ENCODE measurements around the gene DIS3L2.
"Not testable (repeated sequence)": the region's sequence is repeated elsewhere in the genome, so short reads cannot be mapped to it uniquely, and the experiment has no call there.

The DIS3L2 gene

DNA sequence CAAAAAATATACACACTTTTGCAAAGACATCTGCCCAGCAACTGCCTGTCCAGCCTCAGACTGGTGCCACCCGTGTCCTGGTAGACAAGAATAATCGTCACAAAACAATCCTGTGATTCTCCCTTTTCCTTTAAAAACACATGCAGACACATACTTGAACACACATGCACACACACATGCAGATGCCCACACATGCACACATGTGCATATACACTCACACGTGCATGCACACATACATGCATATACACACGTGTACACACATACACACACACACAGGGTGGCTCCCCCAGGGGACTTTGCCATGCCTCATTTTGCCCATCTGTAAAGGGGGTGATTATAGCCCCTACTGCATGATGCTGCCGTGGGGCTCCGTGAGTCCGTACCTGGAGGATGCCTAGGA lies 392.1 kb downstream of the DIS3L2 start:
- DNase-seq = no peak

- DNase-seq = no peak
Observed at GRCh38 chr2:232354069-232354468, 392.6 kb downstream of the DIS3L2 start.

- no peak for DNase-seq
Observed at GRCh38 chr2:232361646-232362045, 400.1 kb downstream of the DIS3L2 start.

- no peak for DNase-seq
Observed at GRCh38 chr2:232362174-232362900, 400.8 kb downstream of the DIS3L2 start.

DNA sequence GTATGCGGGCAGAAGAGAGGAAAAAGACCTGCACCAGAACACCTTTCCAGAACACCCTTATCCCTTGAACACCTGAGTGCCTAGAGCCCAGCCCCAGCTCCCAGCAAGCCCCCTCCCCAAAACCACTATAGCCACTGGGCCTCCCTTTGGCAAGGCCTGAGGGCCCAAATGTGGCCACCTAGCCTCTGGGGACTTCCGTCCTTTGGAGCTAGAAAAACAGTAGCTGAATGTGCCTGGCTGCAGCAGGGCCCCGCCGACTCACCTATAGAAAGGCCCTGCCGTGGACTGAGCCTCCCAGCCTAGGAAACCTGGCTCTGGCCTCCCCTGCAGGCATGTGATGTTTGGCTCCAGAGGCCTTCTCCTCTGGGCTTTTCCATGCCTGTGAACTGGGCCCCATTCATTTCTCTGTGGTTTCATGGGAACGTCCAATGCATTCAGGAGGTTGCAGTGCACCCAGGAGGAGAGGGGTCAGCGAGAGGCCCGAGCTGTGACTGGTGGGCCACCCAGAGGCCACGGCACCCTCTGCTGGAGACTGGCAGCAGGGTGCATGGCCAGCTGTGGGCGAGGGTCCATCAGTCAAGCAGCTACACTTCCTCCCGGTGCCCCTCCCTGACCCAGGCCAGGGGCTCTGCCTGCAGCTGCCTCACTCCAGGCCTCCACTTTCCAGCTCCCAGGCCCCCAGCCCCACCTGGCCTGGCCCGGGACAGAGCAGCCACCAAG lies 401.7 kb downstream of the DIS3L2 start:
- DNase-seq = not testable (repeated sequence)

DNA sequence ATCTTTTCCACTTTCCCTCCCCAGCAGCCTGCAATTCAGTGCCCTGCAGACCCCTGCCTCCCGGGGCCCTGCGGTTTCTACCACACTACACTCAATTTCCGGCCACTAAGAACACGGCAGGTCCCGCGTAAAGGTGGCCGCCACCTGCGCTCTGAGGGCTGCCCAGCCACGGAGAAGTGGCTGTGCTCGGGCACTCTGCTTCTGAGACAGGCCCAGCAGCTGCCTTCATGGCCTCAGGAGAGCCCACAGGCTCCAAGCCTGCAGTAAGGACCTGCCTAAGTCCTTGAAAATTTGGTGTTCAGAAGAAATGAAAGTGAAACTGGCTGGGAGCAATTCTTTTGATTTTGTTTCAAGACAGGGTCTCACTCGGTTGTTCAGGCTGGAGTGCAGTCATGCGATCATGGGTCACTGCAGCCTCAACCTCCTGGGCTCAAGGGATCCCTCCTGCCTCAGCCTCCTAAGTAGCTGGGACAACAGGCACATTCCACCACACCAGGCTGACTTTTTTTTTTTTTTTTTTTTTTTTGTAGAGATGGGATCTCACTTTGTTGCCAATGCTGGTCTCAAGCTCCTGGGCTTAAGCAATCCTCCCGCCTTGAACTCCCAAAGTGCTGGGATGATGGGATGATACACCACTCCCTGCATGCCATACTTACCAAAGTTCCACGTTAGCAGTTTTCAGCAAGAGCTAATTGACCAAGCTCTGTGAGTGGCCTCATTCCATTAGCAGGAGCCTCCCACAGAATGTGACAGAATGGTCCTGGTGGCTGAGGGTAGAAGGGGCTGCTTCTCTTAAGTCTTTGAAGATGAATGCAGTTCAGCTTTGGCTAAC lies 402.5 kb downstream of the DIS3L2 start:
- no peak for DNase-seq

- not testable (repeated sequence) for DNase-seq
Observed at GRCh38 chr2:232364806-232365594, 403.5 kb downstream of the DIS3L2 start.

- no peak for DNase-seq
Observed at GRCh38 chr2:232365621-232366321, 404.3 kb downstream of the DIS3L2 start.

GRCh38 chr2:232366461-232366860 lies 404.9 kb downstream of the DIS3L2 start:
- DNase-seq = not testable (repeated sequence)

DNA sequence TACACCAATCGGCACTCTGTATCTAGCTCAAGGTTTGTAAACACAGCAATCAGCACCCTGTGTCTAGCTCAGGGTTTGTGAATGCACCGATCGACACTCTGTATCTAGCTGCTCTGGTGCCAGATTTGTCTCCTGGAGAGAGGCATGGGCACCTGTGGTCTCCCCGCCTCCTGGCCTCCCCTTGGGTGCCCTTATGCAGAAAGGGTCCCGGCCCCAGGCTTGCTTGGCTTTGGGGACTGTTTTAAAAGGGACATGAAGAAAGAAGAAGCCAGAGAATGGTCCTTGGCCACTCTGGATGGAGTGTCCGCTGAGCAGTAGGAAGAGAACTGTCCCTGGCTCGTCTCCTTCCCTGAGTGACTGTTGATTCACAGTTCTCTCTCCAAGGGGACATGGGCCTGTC lies 405.5 kb downstream of the DIS3L2 start:
- no peak for DNase-seq

DNA sequence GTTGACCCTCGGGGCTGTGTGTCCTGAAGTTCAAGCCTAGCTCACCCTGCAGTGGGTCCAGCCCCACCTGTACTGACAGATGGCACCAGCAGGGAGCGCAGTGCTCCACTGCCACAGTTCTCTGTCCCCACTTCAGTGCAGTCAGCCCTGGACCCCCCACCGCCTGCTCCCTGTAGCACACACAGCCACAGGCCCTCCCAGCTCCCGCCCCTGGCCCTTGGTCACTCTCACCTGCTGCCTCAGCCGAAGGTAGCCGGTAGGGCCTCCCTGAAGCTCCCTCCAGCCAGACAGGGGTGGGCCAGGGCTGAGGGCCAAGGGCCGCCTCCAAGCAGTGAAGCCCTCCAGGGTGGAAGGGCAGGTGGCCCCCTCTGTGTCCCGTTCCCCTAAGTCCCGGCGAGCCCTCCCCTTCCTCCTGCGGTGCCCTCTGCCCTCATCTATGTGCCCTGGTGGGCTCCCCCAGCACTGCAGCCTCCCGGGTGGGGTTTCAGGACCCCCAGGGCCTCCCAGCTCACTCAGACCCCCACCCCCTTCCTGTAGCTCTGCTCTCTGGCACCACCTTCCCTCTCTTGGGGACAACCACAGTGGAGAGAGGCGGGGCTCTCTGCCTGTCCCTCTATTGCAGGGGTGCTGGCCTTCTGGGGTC lies 406.2 kb downstream of the DIS3L2 start:
- no peak for DNase-seq

DNA sequence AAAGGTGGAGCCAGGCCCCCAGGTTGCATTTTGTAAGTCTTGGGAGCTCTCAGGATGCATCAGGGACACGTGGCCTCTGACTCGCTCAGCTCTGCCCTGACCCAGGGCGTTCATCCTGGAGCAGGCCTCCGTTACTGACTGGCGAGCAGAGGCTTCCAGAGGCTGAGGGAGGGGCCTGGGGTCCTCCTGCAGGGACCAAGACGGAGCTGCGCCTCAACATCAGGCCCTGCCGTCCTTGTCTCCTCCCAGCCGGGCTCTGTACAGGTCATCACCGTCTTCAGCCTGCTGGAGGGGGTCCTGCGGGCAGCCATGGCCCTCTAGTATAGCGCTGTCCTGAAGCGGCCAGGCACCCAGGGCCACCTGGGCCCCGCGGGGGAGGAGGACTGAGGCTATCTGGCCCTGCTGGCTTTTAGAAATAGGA lies 406.8 kb downstream of the DIS3L2 start:
- DNase-seq = no peak

GRCh38 chr2:232369126-232369951 lies 407.8 kb downstream of the DIS3L2 start:
- DNase-seq = no peak

GRCh38 chr2:232370007-232370406 lies 408.5 kb downstream of the DIS3L2 start:
- DNase-seq = not testable (repeated sequence)

GRCh38 chr2:232372231-232373208 lies 411.0 kb downstream of the DIS3L2 start:
- no peak for DNase-seq

DNA sequence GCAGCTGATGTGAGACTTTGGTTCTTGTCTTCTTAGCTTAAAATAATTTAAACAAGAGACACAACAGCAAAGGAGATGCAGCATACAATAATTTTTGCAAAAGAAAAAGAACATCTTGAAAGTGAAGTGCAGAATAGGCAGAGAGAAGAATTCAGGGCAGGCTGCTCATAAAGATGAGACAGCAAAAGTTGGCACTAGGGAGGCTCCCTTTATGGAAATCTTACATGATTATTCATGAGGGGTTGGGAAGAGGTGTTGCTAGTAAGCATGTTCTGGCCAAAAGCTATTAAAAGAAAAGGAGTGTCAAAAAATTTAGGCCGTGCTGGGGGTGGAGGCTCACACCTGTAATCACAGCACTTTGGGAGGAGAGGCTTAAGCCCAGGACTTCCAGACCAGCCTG lies 412.8 kb downstream of the DIS3L2 start:
- no peak for DNase-seq

GRCh38 chr2:232375164-232375563 lies 413.7 kb downstream of the DIS3L2 start:
- no peak for DNase-seq

GRCh38 chr2:232376260-232376659 lies 414.7 kb downstream of the DIS3L2 start:
- no peak for DNase-seq

GRCh38 chr2:232376713-232377112 lies 415.2 kb downstream of the DIS3L2 start:
- no peak for DNase-seq
